ENCODE results near the gene ING5.

Gene ING5

DNA sequence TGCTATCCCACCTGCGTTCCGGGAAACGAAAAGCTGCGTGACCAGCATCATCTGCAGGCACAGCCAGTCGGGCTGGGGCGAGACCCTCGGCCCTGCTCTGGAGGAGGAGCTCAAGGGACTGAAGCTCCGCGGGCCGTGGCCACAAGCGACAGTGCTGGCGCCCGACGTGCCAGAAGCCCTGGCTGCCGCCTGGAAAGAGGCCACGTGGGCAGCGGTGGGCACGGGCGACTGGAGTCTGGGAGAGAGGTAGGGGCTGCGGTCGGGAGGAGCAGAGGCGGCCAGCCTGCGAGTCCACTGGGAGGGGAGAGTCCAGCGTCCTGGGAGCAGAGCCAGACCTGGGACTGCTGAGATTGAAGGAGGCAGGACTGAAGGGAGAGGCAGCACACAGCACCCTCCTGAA is 24.4 kb upstream of the ING5 start:
- no peak overlapping the region for H3K9ac ChIP-seq (ENCODE audit: low read depth, low read length)
- no peak for ATAC-seq (ENCODE audit: insufficient read depth, low read depth)
- H3K4me2 ChIP-seq (ENCODE audit: insufficient read depth, low read length): no peak overlapping the region
- H3K79me2 ChIP-seq (ENCODE audit: insufficient read depth, low read length): peaks cover 29% of the 10 kb centered on the region
- no peaks in the 10 kb centered on the region for H3K27me3 ChIP-seq (ENCODE audit: insufficient read depth, low read length, poor library complexity)
- H3K27ac ChIP-seq (ENCODE audit: low read length): no peak overlapping the region
- no peaks in the 10 kb centered on the region for H3K9me3 ChIP-seq (ENCODE audit: insufficient read depth, low read length, severe bottlenecking)
- H3K36me3 ChIP-seq (ENCODE audit: insufficient read depth, low read length): peaks cover 91% of the 10 kb centered on the region
- no peak overlapping the region for H3K4me3 ChIP-seq (ENCODE audit: low read depth in 1 of 2, low read length in 2 of 2)
- TF ChIP-seq EZH2 (IDR thresholded peaks at IDR 0.05; ENCODE audit: borderline replicate concordance, low read depth, low read length, severe bottlenecking) (no peak), CTCF (IDR thresholded peaks at IDR 0.05; ENCODE audit: borderline replicate concordance, extremely low read depth, low read length, poor library complexity, severe bottlenecking) (no peak)
- H4K20me1 ChIP-seq (ENCODE audit: insufficient read depth, low read length): peaks cover 39% of the 10 kb centered on the region
- H3K4me1 ChIP-seq (ENCODE audit: insufficient read depth, low read length): no peaks in the 10 kb centered on the region; the same call in 1 of the 2 replicates
- H2AFZ ChIP-seq (ENCODE audit: low read depth, low read length): no peak overlapping the region
- DNase-seq: no peak

GRCh38 chr2:241678307-241678706 is 23.5 kb upstream of the ING5 start:
- no peak overlapping the region for H3K27ac ChIP-seq (ENCODE audit: low read length)
- peaks cover 92% of the 10 kb centered on the region for H3K36me3 ChIP-seq (ENCODE audit: insufficient read depth, low read length)
- no peaks in the 10 kb centered on the region; the same call in 1 of the 2 replicates for H3K4me1 ChIP-seq (ENCODE audit: insufficient read depth, low read length)
- peaks cover 37% of the 10 kb centered on the region for H4K20me1 ChIP-seq (ENCODE audit: insufficient read depth, low read length)
- TF ChIP-seq EZH2 (IDR thresholded peaks at IDR 0.05; ENCODE audit: borderline replicate concordance, low read depth, low read length, severe bottlenecking) (no peak), CTCF (IDR thresholded peaks at IDR 0.05; ENCODE audit: borderline replicate concordance, extremely low read depth, low read length, poor library complexity, severe bottlenecking) (no peak)
- ATAC-seq (ENCODE audit: insufficient read depth, low read depth) (no peak), DNase-seq (no peak)
- H2AFZ ChIP-seq (ENCODE audit: low read depth, low read length): no peak overlapping the region
- no peak overlapping the region for H3K4me2 ChIP-seq (ENCODE audit: insufficient read depth, low read length)
- no peak overlapping the region for H3K9ac ChIP-seq (ENCODE audit: low read depth, low read length)
- H3K79me2 ChIP-seq (ENCODE audit: insufficient read depth, low read length): peaks cover 37% of the 10 kb centered on the region
- H3K4me3 ChIP-seq (ENCODE audit: low read depth in 1 of 2, low read length in 2 of 2): no peak overlapping the region
- no peaks in the 10 kb centered on the region for H3K9me3 ChIP-seq (ENCODE audit: insufficient read depth, low read length, severe bottlenecking)
- no peaks in the 10 kb centered on the region for H3K27me3 ChIP-seq (ENCODE audit: insufficient read depth, low read length, poor library complexity)

DNA sequence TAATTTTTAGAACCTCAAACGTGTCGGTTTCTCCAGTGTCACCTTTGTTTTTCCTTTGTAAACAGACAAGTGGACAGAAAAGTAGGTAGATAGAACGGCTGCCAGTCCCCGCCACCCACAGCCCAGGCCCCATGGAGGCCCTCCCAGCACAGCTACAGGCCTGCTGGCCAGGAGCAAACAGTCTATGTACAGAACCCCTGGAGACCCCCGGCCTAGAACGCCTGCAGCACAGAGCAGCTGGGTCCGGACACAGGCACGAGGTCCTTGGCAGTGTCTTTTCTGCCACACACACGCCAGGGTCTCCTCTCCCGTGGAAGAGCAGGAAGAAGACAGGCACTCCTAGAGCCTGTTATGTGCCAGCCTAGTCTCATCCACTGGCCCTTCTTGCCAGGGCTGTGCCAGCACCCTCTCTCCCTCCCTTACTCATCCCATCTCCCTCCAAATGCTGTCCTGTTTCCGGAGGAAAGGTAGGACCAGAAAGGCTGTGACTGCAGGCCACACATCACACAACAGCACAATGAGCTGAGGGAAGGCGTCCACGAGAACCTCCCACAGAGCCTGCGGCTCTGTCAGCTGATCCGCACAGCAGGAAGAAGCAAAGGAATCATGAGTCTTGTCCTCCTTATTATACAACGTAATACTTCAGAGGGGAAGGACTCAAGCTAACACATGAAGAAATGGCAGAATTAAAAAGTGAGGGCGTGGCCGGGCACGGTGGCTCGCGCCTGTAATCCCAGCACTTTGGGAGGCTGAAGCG is 22.9 kb upstream of the ING5 start:
- Histone ChIP-seq H3K4me2 (ENCODE audit: insufficient read depth, low read length) (no peak overlapping the region), H3K27ac (ENCODE audit: low read length) (no peak overlapping the region), H3K79me2 (ENCODE audit: insufficient read depth, low read length) (peaks cover 43% of the 10 kb centered on the region), H4K20me1 (ENCODE audit: insufficient read depth, low read length) (peaks cover 37% of the 10 kb centered on the region), H3K27me3 (ENCODE audit: insufficient read depth, low read length, poor library complexity) (no peaks in the 10 kb centered on the region), H3K9ac (ENCODE audit: low read depth, low read length) (no peak overlapping the region), H3K9me3 (ENCODE audit: insufficient read depth, low read length, severe bottlenecking) (no peaks in the 10 kb centered on the region), H3K4me1 (ENCODE audit: insufficient read depth, low read length) (no peaks in the 10 kb centered on the region; the same call in 1 of the 2 replicates), H2AFZ (ENCODE audit: low read depth, low read length) (no peak overlapping the region), H3K4me3 (ENCODE audit: low read depth in 1 of 2, low read length in 2 of 2) (no peak overlapping the region), H3K36me3 (ENCODE audit: insufficient read depth, low read length) (peaks cover 97% of the 10 kb centered on the region)
- no peak for ATAC-seq (ENCODE audit: insufficient read depth, low read depth)
- TF ChIP-seq EZH2 (IDR thresholded peaks at IDR 0.05; ENCODE audit: borderline replicate concordance, low read depth, low read length, severe bottlenecking) (no peak), CTCF (IDR thresholded peaks at IDR 0.05; ENCODE audit: borderline replicate concordance, extremely low read depth, low read length, poor library complexity, severe bottlenecking) (no peak)
- DNase-seq: no peak
